Breast epithelium (tissue), 4 donors: Measurements from ENCODE around the gene KCNC1. TPM values are rescaled to one million over a fixed set of nuclear protein-coding genes. Genes with fewer than 3 reads are reported as not detected.

Experiments used
- DNase-seq, 2 donors: peaks; one replicate each; pipeline ENCODE4 v3.0.0-alpha.2; 2019; ENCODE audit warnings: low spot score in 2 of 2
- H3K27ac ChIP-seq, 2 donors: fragments of 200-600 bp; sonication (generic) in 1 of 2; one replicate each; pipeline ENCODE4 v1.5.1; 2016 to 2019; ENCODE audit warnings: mild to moderate bottlenecking in 1 of 2
- H3K27me3 ChIP-seq, 2 donors: fragments of 200-600 bp; sonication (generic) in 1 of 2; one replicate each; pipeline versions ENCODE4 v1.5.1 to v1.6.0; 2017 to 2019; ENCODE audit warnings: control low read depth in 1 of 2, mild to moderate bottlenecking in 1 of 2
- H3K36me3 ChIP-seq: fragments of 200-600 bp; one replicate; pipeline ENCODE4 v1.5.1; 2019
- H3K4me1 ChIP-seq, 2 donors: fragments of 200-600 bp; sonication (generic); one replicate each; pipeline ENCODE4 v1.5.1; 2016 to 2019; ENCODE audit warnings: control low read depth in 1 of 2
- H3K4me3 ChIP-seq, 3 donors: fragments of 200-600 bp; sonication (generic); 1 replicate in 2 of 3; 2 replicates in 1 of 3; pipeline ENCODE4 v1.5.1; 2016 to 2019; ENCODE audit warnings: mild to moderate bottlenecking in 3 of 3, moderate library complexity in 2 of 3
- H3K9me3 ChIP-seq, 2 donors: fragments of 200-600 bp; sonication (generic) in 1 of 2; one replicate each; pipeline ENCODE4 v1.5.1; 2016 to 2019; ENCODE audit warnings: control low read depth in 1 of 2
- CTCF ChIP-seq, 3 donors: fragments of 450-650 bp; IDR thresholded peaks; one replicate each; pipeline ENCODE4 v1.5.1; 2016 to 2017; ENCODE audit warnings: antibody characterized with exemption in 3 of 3, mild to moderate bottlenecking in 3 of 3, moderate library complexity in 3 of 3
- POLR2A ChIP-seq: fragments of 450-650 bp; IDR thresholded peaks from one replicate; pipeline ENCODE4 v1.6.1; 2016; ENCODE audit warnings: antibody characterized with exemption, mild to moderate bottlenecking, moderate library complexity
- POLR2AphosphoS5 ChIP-seq, 3 donors: sonication (generic); formaldehyde crosslinking; IDR thresholded peaks; one replicate each; pipeline ENCODE4 v1.6.1; 2017; ENCODE audit warnings: antibody characterized with exemption in 3 of 3
- intact Hi-C: fragments of 100-400 bp; cut with DNase I; formaldehyde crosslinking; loops from one replicate; pipeline ENCODE4 v1.15.1; 2023; ENCODE audit warnings: low total_unique reads
- total RNA-seq, 3 donors: library from RNA; depleted of rRNA; stranded (reverse); fragments of >200 nt; gene quantifications; one replicate each; pipeline ENCODE4 v1.1.0, GENCODE V29; 2016

KCNC1 gene
- total RNA-seq, 3 donors from 2014 or later = 0.15 TPM; not detected in 2

- intact Hi-C loops = no loop called here
These were observed 30.6 kb upstream of the KCNC1 start for GRCh38 chr11:17703951-17704350.

GRCh38 chr11:17707830-17708229, 26.8 kb upstream of the KCNC1 start:
- H3K27me3 ChIP-seq = peaks cover 0 to 28% of the 10 kb centered on the region in 2 donors
- no peaks in the 10 kb centered on the region for H3K4me1 ChIP-seq
- H3K4me3 ChIP-seq = no peak overlapping the region
- no peaks in the 10 kb centered on the region for H3K36me3 ChIP-seq
- H3K9me3 ChIP-seq = peaks cover 0 to 9% of the 10 kb centered on the region in 2 donors
- no peak for DNase-seq
- TF ChIP-seq CTCF (IDR thresholded peaks at IDR 0.05) (no peak), POLR2AphosphoS5 (IDR thresholded peaks at IDR 0.05) (no peak), POLR2A (no peak)
- no peak overlapping the region for H3K27ac ChIP-seq
- intact Hi-C loops = no loop called here

More at GRCh38 chr11:17703951-17704350, 30.6 kb upstream of the KCNC1 start:
- no peak for TF ChIP-seq POLR2A
- no peak for TF ChIP-seq CTCF (IDR thresholded peaks at IDR 0.05)
- no peak for TF ChIP-seq POLR2AphosphoS5 (IDR thresholded peaks at IDR 0.05)
- H3K4me1 ChIP-seq = no peaks in the 10 kb centered on the region
- H3K36me3 ChIP-seq = no peaks in the 10 kb centered on the region
- H3K4me3 ChIP-seq = no peak overlapping the region
- no peak overlapping the region for H3K27ac ChIP-seq
- H3K9me3 ChIP-seq = peaks cover 0 to 9% of the 10 kb centered on the region in 2 donors
- peaks cover 0 to 5% of the 10 kb centered on the region in 2 donors for H3K27me3 ChIP-seq
- DNase-seq = no peak

- no peak for DNase-seq
- Histone ChIP-seq H3K36me3 (no peaks in the 10 kb centered on the region), H3K27me3 (peaks cover 0 to 49% of the 10 kb centered on the region in 2 donors), H3K27ac (no peak overlapping the region), H3K9me3 (no peaks in the 10 kb centered on the region), H3K4me3 (no peak overlapping the region), H3K4me1 (no peaks in the 10 kb centered on the region)
- TF ChIP-seq POLR2A (no peak), CTCF (IDR thresholded peaks at IDR 0.05) (no peak), POLR2AphosphoS5 (IDR thresholded peaks at IDR 0.05) (no peak)
- intact Hi-C loops = no loop called here
These were observed 22.7 kb upstream of the KCNC1 start for GRCh38 chr11:17711836-17712235.

GRCh38 chr11:17713851-17714250, 20.7 kb upstream of the KCNC1 start:
- Histone ChIP-seq H3K4me3 (no peak overlapping the region), H3K36me3 (no peaks in the 10 kb centered on the region), H3K27ac (no peak overlapping the region), H3K27me3 (peaks cover 0 to 64% of the 10 kb centered on the region in 2 donors), H3K4me1 (no peaks in the 10 kb centered on the region), H3K9me3 (no peaks in the 10 kb centered on the region)
- DNase-seq = no peak
- intact Hi-C loops = no loop called here
- TF ChIP-seq POLR2AphosphoS5 (IDR thresholded peaks at IDR 0.05) (no peak), POLR2A (no peak), CTCF (IDR thresholded peaks at IDR 0.05) (no peak)

GRCh38 chr11:17714356-17714854, 20.2 kb upstream of the KCNC1 start:
- no peak overlapping the region for H3K27ac ChIP-seq
- no peaks in the 10 kb centered on the region for H3K9me3 ChIP-seq
- intact Hi-C loops = no loop called here
- DNase-seq = no peak
- TF ChIP-seq POLR2A = no peak
- no peak for TF ChIP-seq CTCF (IDR thresholded peaks at IDR 0.05)
- no peak for TF ChIP-seq POLR2AphosphoS5 (IDR thresholded peaks at IDR 0.05)
- H3K27me3 ChIP-seq = peaks cover 3 to 64% of the 10 kb centered on the region in 2 donors
- no peak overlapping the region for H3K4me3 ChIP-seq
- no peaks in the 10 kb centered on the region for H3K36me3 ChIP-seq
- H3K4me1 ChIP-seq = no peaks in the 10 kb centered on the region
